Fibroblast of upper back skin (primary cell): ENCODE measurements around the gene TEX50.
A peak's percentile ranks its signal among the peaks of the same experiment; 100 is the strongest.
"Not testable (repeated sequence)": the region's sequence is repeated elsewhere in the genome, so short reads cannot be mapped to it uniquely, and the experiment has no call there.

Source experiments
- DNase-seq: peaks from one replicate; pipeline ENCODE4 v3.0.0-alpha.2; 2013

TEX50 gene, protein sequence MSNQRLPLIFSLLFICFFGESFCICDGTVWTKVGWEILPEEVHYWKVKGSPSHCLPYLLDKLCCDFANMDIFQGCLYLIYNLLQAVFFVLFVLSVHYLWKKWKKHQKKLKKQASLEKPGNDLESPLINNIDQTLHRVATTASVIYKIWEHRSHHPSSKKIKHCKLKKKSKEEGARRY

DNA sequence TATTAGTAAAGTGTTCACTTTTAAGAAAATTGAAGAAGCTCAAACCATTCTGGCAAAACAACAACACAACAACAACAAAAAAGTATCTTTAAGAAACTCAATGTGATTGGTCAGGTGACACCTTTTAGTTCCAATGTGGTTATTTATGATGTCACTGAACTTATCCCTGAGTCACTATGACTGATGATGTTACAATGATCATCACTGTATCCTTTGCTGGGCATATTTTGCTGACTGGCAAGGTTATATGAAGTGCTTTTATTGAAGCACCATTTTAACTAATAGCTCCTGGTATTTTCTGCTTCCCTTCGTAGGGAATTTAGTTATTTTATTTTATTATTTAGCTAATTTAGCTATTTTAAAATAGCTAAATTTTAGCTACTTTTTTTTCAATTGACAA is at the start of gene TEX50:
Gene TEX50, plus strand, starts transcription at position 223 of the 400 bp plus-strand sequence. CDS start 184 bp downstream, outside the sequence.
- no peak for DNase-seq

- no peak for DNase-seq
Observed at GRCh38 chr1:173590557-173590956, 44.6 kb upstream of the TEX50 start.

DNA sequence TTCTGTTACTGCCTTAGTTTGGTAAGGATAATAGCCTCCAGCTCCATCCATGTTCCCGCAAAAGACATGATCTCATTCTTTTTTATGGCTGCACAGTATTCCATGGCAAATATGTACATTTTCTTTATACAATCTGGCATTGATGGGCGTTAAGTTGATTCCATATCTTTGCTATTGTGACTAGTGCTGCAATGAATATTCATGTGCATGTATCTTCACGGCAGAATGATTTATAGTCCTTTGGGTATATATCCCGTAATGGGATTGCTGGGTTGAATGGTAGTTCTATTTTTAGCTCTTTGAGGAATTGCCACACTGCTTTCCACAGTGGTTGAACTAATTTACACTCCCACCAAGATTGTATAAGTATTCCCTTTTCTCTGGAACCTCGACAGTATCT is 44.0 kb upstream of the TEX50 start:
- DNase-seq: not testable (repeated sequence)

DNA sequence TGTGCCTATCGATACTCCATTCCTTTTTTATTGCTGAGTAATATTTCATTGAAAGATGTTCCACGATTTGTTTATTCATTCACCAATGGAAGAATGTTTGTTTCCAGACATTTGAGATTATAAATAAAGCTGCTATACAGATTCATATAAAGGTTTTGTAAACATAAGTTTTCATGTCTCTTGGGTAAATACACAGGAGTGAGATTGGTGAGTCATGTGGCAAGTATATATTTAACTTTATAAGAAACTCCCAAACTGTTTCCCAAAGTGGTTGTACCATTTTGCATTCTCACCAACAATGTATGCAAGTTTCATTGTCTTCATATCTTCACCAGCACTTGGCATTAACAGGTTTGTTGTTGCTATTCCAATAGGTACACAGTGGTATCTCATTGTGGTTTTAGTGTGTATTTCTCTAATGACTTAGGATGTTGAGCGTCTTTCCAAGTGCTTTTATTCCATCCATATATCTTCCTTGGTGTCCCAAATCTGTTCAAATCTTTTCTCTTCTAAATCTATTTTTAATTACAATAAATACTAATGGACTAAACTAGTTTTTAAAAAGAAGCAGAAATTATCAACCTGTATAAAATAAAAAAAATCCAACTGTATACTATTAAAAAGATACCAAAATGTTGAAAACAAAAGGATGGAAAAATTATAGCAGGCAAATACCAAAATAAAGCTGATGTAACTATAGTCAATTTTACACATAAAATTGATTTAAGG is 38.9 kb upstream of the TEX50 start:
- DNase-seq: no peak

- no peak for DNase-seq
Observed at GRCh38 chr1:173601588-173601987, 33.5 kb upstream of the TEX50 start.

DNA sequence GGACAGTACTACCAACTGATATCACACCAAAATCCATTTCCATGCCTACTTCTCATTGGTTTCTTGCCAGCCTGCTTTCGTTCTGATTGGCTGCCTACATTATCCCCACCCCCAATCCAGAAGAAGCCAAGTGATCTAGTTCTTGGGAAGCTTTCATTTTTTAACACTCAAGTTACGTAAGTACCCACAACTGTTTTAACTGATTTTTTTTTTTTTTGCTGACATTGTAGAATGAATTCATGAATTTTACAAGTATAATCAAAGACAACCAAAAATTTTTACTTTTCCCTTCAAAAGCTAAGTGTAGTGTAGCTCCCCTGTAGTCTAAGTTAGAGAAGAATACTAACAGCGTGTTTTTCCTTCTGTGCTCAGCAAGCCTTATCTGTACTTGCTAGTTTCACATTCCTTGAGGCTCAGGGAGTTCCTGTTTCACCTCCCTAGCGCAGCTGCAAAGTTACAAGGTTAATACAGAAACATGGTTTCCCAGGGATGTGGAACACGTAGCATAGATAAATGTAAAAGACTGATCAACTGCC is 32.0 kb upstream of the TEX50 start, which contains the start of gene SLC9C2:
Gene SLC9C2, minus strand, starts transcription at position 17 of the 536 bp plus-strand sequence. CDS start 1,296 bp downstream, outside the sequence.
- DNase-seq: peak; percentile 1

DNA sequence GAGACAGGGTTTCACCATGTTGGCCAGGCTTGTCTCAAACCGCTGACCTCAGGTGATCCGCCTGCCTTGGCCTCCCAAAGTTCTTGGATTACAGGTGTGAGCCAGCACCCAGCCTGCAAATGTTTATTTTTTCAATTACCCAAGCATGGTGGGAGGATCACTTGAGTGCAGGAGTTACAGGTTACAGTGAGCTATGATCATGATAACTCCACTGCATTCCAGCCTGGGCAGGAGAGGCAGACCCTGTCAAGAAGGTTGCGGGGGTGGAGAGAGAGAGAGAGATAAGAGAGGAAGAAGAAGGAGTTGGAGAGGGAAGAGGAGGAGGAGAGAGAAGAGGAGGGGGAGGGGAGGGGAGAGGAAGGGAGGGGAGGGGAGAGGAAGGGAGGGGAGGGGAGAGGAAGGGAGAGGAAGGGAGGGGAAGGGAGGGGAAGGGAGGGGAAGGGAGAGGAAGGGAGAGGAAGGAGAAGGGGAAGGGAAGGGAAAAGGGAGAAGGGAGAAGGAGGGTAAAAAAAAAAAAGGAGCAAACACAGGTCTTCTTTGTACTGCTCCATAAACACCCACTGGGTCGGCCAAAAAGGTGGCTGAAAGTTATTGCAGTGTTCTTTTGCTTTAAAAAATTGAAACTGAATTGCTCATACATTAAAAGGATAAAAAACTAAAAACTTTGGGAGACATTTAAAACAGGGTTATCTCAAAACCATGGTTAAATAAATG is 26.5 kb upstream of the TEX50 start:
- DNase-seq: no peak

- not testable (repeated sequence) for DNase-seq
Observed at GRCh38 chr1:173613086-173613485, 22.1 kb upstream of the TEX50 start.

- no peak for DNase-seq
Observed at GRCh38 chr1:173616859-173617258, 18.3 kb upstream of the TEX50 start.

GRCh38 chr1:173627269-173627668 is 7.9 kb upstream of the TEX50 start:
- DNase-seq: no peak

DNA sequence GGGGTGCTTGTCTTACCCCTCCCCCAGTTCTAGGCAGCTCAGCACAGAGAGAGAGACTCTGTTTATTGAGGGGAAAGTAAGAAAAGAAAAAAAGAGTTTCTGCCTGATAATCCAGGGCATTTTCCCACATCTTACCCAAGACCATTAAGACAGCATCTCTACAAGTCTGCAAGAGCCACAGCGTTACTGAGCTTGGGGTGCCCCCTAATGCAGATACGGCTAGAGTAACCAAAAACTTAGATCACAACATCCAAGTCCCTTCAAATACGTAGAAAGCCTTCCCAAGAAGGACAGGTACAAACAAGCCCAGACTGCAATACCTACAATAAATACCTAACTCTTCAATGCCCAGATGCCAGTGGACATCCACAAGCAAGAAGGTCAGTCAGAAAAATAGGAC is 6.2 kb upstream of the TEX50 start:
- DNase-seq: no peak

GRCh38 chr1:173637236-173638042 is 2.3 kb downstream of the TEX50 start:
- not testable (repeated sequence) for DNase-seq

DNA sequence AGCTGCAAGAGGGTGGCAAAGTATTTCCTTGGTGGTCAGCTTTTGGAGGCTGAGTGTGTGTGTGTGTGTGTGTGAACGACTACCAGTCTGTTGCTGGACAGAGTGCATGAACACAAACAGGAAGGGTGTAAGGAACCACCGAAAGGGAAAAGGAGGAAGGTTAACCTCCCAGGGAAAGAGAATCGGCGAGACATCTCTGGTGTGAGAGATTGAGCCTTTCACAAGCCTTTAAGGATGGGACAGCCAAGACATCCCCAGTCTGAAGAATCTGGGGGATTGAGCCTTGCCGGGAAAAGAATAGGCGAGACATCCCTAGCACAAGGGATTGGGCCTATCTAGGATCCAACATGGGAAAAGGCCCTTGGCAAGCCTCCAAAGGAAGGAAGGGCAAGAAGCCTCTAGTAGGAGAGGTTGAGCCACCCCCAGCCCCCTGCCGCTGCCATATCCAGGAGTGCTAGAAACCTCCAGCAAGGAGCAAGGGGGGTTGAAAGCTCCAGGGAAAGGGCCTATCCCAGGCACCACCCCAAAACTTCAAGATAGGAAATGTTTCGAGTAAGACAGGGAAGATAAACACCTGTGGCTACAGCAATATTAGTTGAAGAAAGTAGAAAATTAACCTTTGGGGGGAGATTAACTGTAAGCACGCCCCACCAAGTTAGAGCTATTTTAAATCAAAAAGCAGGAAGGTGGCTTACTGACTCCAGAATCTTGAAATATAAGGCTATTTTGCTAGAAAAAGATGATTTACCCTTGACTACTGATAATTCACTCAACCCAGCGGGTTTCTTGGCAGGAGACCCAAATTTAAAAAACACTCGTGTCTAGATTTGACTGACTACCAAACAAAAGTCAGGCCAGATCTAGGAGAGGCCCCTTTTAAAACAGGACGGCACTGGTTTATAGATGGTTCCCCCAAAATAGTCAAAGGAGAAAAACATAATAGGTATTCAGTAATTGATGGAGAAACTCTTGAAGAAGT is 3.2 kb downstream of the TEX50 start:
- DNase-seq: no peak

GRCh38 chr1:173639102-173639501 is 4.0 kb downstream of the TEX50 start:
- no peak for DNase-seq

- not testable (repeated sequence) for DNase-seq
Observed at GRCh38 chr1:173642450-173643139, 7.5 kb downstream of the TEX50 start.

- no peak for DNase-seq
Observed at GRCh38 chr1:173646656-173647055, 11.5 kb downstream of the TEX50 start.

DNA sequence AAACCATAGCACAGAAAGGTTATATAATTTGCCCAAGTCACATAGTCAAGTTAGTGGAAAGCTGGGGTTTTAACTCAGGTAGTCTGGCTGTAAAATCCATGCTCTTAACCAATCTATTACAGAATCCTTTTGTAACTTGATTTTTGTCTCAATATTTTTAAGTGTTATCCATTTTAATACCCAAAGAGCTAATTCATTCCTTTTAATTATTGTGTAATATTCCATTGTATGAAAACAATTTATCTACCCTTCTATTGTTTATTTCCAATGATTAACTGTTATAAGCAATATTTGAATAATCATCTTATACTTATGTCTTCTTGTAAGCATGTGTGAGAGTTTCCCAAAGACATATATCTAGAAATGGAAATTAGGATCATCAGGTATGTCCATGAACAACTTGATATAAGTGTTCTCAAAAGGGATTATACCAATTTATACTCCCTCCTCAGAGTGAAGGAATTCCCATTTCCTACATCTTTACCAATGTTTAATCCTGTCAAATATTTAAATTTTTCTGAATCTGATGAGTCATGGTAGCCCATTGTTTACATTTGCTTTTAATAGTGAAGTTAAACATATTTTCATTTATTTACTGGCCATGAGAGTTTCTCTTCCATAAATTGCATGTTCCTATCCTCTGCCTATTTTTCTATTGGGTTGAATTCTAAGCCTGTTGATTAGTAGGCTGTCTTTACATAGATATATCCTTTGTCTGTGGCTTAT is 13.9 kb downstream of the TEX50 start:
- no peak for DNase-seq

DNA sequence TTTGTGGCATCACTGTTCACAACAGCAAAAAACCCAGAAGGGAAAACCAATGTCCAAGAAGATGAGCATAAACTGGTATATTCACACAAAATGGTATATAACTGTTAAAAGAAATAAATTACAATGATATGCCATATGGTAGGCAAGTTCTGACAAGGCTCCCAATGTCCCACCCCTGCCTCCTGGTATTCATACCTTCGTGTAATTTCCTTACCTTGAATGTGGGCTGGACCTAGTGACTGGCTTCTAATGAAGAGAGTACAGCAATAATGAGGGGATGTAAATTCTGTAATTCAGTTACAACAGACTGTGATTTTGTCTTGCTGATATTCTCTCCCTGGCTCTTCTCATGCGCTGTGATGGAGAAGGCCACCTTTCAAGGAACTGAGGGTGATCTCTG is 25.2 kb downstream of the TEX50 start:
- no peak for DNase-seq

- DNase-seq: no peak
Observed at GRCh38 chr1:173661271-173661670, 26.1 kb downstream of the TEX50 start.

DNA sequence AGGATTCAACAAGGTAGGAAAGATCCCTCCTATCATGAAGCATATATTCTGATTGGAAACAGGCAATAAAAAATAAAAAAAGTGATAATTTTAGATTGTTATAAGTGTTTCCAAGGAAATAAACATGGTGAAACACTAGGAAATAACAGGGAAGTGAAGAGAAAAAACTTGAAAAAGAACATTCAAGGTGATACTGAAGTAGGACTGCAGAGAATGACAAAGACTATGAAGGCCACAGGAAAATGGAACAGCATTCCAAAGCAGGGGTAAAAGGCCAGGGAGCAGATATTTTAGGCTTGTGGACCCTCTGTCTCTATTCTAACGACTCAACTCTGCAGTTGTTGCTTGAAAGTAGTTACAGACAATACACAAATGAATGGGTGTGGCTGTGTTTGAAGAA is 26.6 kb downstream of the TEX50 start:
- no peak for DNase-seq
